ENCODE data around the gene ADAMTS12. TPM values are rescaled to one million over a fixed set of nuclear protein-coding genes. Genes with fewer than 3 reads are reported as not detected.

The ADAMTS12 gene
- total and polyA plus RNA-seq, 2 of the 8 experiments (the other 6 are each of a cell fraction or from before 2014, with no cell fraction given), result 6.4 to 12.8 TPM

DNA sequence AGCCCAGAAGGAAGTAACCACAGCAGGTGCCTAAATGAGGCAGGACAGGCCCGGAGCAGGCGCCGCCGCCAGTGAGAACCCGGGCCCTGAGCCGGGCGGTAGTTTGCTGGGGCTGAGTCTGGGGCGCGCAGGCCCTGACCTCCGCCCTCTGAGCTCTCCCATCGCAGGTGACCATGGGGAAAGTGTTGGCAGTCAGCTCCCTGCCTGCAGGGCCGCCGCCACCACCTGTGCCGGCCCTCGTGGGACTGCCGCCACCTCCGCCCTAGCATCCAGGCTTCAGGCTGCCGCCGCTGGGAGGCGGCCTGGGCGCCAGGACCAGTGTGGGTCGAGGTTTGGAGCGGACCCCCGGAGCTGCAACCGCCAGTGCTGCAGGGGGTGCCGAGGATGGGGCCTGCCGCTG is 389.9 kb downstream of the ADAMTS12 start (continued):
- TF ChIP-seq ASH2L (IDR thresholded peaks at IDR 0.05; ENCODE audit: low read length) (no peak), EGR1 (IDR thresholded peaks at IDR 0.05; ENCODE audit: borderline replicate concordance, low read depth, low read length) (no peak), BCL11A (IDR thresholded peaks at IDR 0.05; ENCODE audit: low read depth in 2 of 2, low read length in 2 of 2) (no peak), FOSL1 (IDR thresholded peaks at IDR 0.05; ENCODE audit: insufficient read depth, low read depth, low read length) (no peak), TBP (IDR thresholded peaks at IDR 0.05; ENCODE audit: low read depth, low read length) (no peak)
- TF ChIP-seq, protein P1, sequence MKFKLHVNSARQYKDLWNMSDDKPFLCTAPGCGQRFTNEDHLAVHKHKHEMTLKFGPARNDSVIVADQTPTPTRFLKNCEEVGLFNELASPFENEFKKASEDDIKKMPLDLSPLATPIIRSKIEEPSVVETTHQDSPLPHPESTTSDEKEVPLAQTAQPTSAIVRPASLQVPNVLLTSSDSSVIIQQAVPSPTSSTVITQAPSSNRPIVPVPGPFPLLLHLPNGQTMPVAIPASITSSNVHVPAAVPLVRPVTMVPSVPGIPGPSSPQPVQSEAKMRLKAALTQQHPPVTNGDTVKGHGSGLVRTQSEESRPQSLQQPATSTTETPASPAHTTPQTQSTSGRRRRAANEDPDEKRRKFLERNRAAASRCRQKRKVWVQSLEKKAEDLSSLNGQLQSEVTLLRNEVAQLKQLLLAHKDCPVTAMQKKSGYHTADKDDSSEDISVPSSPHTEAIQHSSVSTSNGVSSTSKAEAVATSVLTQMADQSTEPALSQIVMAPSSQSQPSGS (IDR thresholded peaks at IDR 0.05; ENCODE audit: low read length), result no peak

Data from H1 (cell line).